CD4-positive, alpha-beta memory T cell (primary cell): ENCODE data around the gene TBC1D16. TPM values are rescaled to one million over a fixed set of nuclear protein-coding genes. Genes with fewer than 3 reads are reported as not detected.

ENCODE experiments used
- CTCF ChIA-PET: fragments of 350-600 bp; sonication (Branson Sonifier 250); formaldehyde crosslinking; loops from one replicate; lab custom pipeline; 2021; ENCODE audit warnings: inconsistent platforms; ENCODE audit not compliant: partially characterized antibody; lab: Charles Lee
- POLR2A ChIA-PET: fragments of 350-600 bp; sonication (Branson Sonifier 250); formaldehyde crosslinking; loops from one replicate; lab custom pipeline; 2021; ENCODE audit not compliant: partially characterized antibody; lab: Charles Lee
- DNase-seq, 5 donors: peaks; one replicate each; pipeline versions ENCODE4 v3.0.0 to v3.0.0-alpha.2; 2020 to 2022; ENCODE audit warnings: mixed read lengths in 1 of 5
- H3K27ac ChIP-seq: one replicate; pipeline ENCODE4 v1.7.0; 2013; ENCODE audit warnings: low read depth, low read length
- H3K27me3 ChIP-seq: 2 replicates; pipeline ENCODE4 v1.7.0; 2013; ENCODE audit warnings: mild to moderate bottlenecking, low read length, moderate library complexity; ENCODE audit not compliant: insufficient read depth
- H3K36me3 ChIP-seq: 2 replicates; pipeline ENCODE4 v1.7.0; 2013; ENCODE audit warnings: mild to moderate bottlenecking, low read length, moderate library complexity; ENCODE audit not compliant: insufficient read depth
- H3K4me1 ChIP-seq: 2 replicates; pipeline ENCODE4 v1.7.0; 2013; ENCODE audit warnings: mild to moderate bottlenecking, low read length, moderate library complexity; ENCODE audit not compliant: insufficient read depth
- H3K4me3 ChIP-seq, 2 donors: one replicate each; pipeline ENCODE4 v1.7.0; 2013; ENCODE audit warnings: low read length in 2 of 2, mild to moderate bottlenecking in 1 of 2
- H3K9me3 ChIP-seq, 2 donors: one replicate each; pipeline ENCODE4 v1.7.0; 2013; ENCODE audit warnings: low read length in 2 of 2, control low read depth in 1 of 2; ENCODE audit not compliant: control insufficient read depth in 1 of 2
- H3K27ac Mint-ChIP-seq, 7 donors: one replicate each; pipeline ENCODE4 v1.8.0; 2020 to 2021; ENCODE audit warnings: mixed read lengths in 7 of 7, mild to moderate bottlenecking in 6 of 7, inconsistent platforms in 3 of 7, moderate library complexity in 3 of 7
- H3K27me3 Mint-ChIP-seq, 2 donors: one replicate each; pipeline ENCODE4 v1.8.0; 2020 to 2021; ENCODE audit warnings: mixed read lengths in 2 of 2
- H3K36me3 Mint-ChIP-seq, 2 donors: one replicate each; pipeline ENCODE4 v1.8.0; 2020 to 2021; ENCODE audit warnings: mixed read lengths in 2 of 2, inconsistent platforms in 1 of 2, mild to moderate bottlenecking in 1 of 2
- H3K4me1 Mint-ChIP-seq, 4 donors: one replicate each; pipeline ENCODE4 v1.8.0; 2020 to 2021; ENCODE audit warnings: mixed read lengths in 4 of 4, mild to moderate bottlenecking in 1 of 4
- H3K4me3 Mint-ChIP-seq, 8 donors: one replicate each; pipeline ENCODE4 v1.8.0; 2020 to 2021; ENCODE audit warnings: mixed read lengths in 8 of 8, mild to moderate bottlenecking in 7 of 8, moderate library complexity in 6 of 8, inconsistent platforms in 3 of 8
- H3K9me3 Mint-ChIP-seq, 8 donors: one replicate each; pipeline ENCODE4 v1.8.0; 2020 to 2021; ENCODE audit warnings: mixed read lengths in 8 of 8, mild to moderate bottlenecking in 5 of 8, inconsistent platforms in 3 of 8, moderate library complexity in 1 of 8
- intact Hi-C: fragments of 100-400 bp; cut with micrococcal nuclease; formaldehyde crosslinking; loops from one replicate; pipeline ENCODE4 v1.15.1; 2023
- polyA plus RNA-seq, 2 donors: library from polyadenylated mRNA; unstranded; fragments of 300-500 nt; fragmentation: Illumina TruSeq; gene quantifications; one replicate each; pipeline ENCODE4 v1.2.3, GENCODE V29; 2021
- total RNA-seq, 2 experiments: library from RNA; stranded (reverse); gene quantifications; one replicate each; pipeline ENCODE4 v1.2.3, GENCODE V29; 2021

TBC1D16 gene
- total and polyA plus RNA-seq, 4 experiments from 2014 or later, result 1.2 to 1.8 (median 1.3) TPM; not detected in 1

DNA sequence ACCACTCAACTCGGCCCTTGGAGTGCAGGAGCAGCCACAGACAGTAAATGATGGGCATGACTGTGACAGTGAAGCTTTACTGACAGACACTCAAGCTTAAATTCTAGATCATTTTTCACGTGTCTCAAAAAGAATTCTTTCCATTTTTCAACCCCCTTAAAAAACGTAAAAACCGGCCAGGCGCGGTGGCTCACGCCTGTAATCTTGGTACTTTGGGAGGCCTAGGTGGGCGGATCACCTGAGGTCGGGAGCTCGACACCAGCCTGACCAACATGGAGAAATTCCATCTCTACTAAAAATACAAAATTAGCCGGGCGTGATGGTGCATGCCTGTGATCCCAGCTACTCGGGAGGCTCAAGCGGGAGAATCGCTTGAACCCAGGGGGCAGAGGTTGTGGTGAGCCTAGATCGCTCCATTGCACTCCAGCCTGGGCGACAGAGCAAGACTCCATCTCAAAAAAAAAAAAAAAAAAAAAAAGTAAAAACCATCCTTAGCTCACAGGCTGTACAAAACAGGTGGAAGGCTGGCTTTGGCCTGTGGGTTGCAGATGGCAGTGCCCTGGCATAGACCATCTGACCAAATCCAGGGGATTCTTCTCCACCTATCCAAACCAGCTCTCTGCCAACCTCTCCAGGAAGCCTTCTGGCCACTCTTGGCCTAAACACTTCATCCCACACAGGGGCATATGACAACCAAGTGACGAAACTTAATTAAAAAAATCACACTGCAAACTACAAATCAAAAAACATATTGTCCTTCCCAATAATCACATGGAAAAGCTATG, 18.3 kb downstream of the TBC1D16 start:
- Histone ChIP-seq H3K27ac (no peak overlapping the region), H3K4me1 (no peaks in the 10 kb centered on the region), H3K9me3 (no peaks in the 10 kb centered on the region), H3K27me3 (no peaks in the 10 kb centered on the region), H3K36me3 (no peaks in the 10 kb centered on the region), H3K4me3 (no peak overlapping the region)
- Mint-ChIP-seq H3K4me3 (no peak overlapping the region), H3K4me1 (peaks cover 0 to 1% (median 0%) of the 10 kb centered on the region in 4 donors), H3K9me3 (no peaks in the 10 kb centered on the region), H3K27ac (no peak overlapping the region), H3K36me3 (no peaks in the 10 kb centered on the region), H3K27me3 (no peaks in the 10 kb centered on the region)
- intact Hi-C loops, result no loop called here
- ChIA-PET CTCF (interaction anchor here (2.0 kb wide), 1 partner anchor 9 kb away, joined by 13 read pairs; no protein-coding TSS in a partner anchor), POLR2A (no interaction called here)
- no peak for DNase-seq

DNA sequence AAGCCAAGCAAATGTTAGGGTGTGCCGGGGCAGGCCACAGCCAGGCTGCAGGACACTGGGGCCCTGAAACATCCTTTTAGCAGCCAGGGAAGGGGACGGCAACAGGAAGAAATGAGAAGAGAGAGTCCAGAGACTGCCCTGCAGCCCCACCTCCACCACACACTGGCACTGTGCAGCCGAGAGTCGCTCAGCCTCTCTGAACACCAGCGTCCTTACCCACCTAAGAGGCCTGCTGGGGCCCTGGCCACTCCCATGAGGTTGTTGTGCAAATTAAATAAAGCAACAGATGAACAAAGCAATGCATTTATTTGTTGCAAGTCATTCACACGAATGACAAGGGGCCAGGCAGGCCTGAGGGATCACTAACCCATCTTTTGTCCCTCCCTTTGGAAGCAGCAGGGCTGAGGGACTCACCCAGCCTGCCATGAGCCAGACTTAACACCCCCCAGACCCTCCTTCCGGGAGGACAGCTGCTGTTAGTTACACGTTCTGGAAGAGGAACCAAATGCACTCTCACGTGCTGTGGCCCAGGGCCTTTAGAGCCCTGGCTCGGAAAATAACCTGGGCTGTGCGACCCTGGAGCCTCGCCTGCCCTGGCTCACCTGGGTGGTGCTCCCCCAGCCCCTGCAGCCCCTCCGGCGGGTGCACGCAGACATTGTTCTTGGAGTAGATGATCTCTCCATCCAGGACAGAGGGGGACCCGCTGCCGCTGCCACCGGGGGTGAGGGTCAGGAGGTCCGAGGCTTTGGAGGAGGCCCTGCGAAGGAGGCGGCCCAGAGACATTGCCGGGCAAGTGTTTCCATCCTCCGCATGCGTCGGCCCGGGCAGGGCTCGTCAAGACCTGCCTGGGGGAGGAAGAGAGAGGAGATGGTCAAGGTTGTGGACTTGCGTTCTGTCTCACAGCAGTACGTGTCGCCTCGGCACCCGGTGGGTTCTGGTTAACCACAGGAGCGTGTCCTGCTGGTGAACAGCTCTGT, 22.6 kb downstream of the TBC1D16 start:
- intact Hi-C loops, result no loop called here
- ChIA-PET CTCF (interaction anchor here (0.8 kb wide), 1 partner anchor 8 kb away, joined by 3 read pairs; no protein-coding TSS in a partner anchor), POLR2A (no interaction called here)
- Mint-ChIP-seq H3K36me3 (no peaks in the 10 kb centered on the region), H3K4me3 (no peak overlapping the region), H3K4me1 (peaks cover 0 to 6% (median 2%) of the 10 kb centered on the region in 4 donors), H3K9me3 (no peaks in the 10 kb centered on the region), H3K27me3 (no peaks in the 10 kb centered on the region), H3K27ac (no peak overlapping the region)
- Histone ChIP-seq H3K9me3 (no peaks in the 10 kb centered on the region), H3K36me3 (no peaks in the 10 kb centered on the region), H3K27me3 (no peaks in the 10 kb centered on the region), H3K4me1 (no peaks in the 10 kb centered on the region), H3K27ac (no peak overlapping the region), H3K4me3 (no peak overlapping the region)
- no peak for DNase-seq

DNA sequence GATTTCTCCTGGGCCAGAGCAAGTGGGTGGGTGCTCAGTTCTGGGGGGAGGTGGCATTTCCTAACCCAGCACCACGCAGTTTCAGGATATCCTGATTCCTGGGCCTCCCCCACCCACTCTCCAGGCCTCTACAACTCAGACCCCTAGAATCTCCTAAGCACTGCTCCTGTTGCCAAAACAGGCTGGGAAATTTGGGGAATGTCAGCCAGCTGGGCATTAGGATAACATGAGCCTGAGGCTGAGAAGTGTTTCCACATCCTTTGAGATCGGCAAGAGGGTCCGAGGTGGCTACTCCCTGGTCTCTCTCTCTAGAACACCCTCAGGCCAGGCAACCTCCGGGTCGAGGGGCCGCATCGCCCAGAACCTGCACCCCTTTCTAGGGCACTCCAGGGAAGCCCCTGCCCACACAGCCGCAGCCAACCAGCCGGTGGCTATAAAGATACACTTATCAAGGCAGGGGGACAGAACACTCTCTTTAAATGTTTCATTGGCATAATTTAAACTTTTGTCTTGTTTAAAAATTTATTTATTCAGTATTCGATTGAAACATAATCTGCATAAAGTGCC, 23.6 kb downstream of the TBC1D16 start:
- H3K27ac ChIP-seq, result no peak overlapping the region
- no peaks in the 10 kb centered on the region for H3K27me3 Mint-ChIP-seq
- no peak overlapping the region for H3K27ac Mint-ChIP-seq
- no peaks in the 10 kb centered on the region for H3K27me3 ChIP-seq
- ChIA-PET CTCF (no interaction called here), POLR2A (no interaction called here)
- no peaks in the 10 kb centered on the region for H3K36me3 Mint-ChIP-seq
- no peak for DNase-seq
- intact Hi-C loops, result no loop called here
- no peak overlapping the region for H3K4me3 ChIP-seq
- H3K9me3 Mint-ChIP-seq, result no peaks in the 10 kb centered on the region
- H3K9me3 ChIP-seq, result no peaks in the 10 kb centered on the region
- no peaks in the 10 kb centered on the region for H3K4me1 ChIP-seq
- H3K4me1 Mint-ChIP-seq, result peaks cover 0 to 6% (median 2%) of the 10 kb centered on the region in 4 donors
- H3K36me3 ChIP-seq, result no peaks in the 10 kb centered on the region
- no peak overlapping the region for H3K4me3 Mint-ChIP-seq

DNA sequence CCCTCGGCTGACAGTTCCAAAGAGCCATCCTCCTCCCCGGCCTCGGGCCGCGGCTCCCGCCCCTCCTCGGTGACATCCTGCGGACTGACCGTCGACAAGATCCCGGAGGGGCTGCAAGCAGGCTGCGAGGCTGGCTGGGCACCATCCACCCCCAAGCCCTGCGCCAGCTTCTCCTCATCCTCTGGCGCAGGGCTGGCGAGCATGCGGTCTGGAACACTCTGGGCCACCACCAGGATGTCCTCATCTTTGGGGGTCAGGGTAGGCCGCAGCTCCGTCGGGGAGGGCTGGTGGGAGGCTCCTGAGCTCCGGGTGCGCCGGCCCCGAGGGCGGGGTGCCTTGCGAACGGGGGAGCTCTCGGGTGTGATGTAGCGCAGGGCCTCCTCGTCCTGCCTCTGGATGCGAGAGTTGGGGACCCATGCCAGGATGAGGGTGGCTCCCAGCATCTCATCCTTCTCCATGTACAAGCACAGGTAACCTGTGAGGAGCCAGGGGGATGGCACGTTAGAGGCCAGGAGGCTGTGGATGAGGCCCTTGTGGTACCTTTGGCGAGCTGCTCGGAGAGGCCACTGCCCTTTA, 25.3 kb downstream of the TBC1D16 start:
- Mint-ChIP-seq H3K4me3 (no peak overlapping the region), H3K4me1 (peaks cover 1 to 14% (median 6%) of the 10 kb centered on the region in 4 donors), H3K27ac (no peak overlapping the region), H3K36me3 (no peaks in the 10 kb centered on the region), H3K27me3 (no peaks in the 10 kb centered on the region), H3K9me3 (no peaks in the 10 kb centered on the region)
- intact Hi-C loops, result no loop called here
- Histone ChIP-seq H3K27me3 (no peaks in the 10 kb centered on the region), H3K27ac (no peak overlapping the region), H3K4me1 (peaks cover 6% of the 10 kb centered on the region), H3K4me3 (no peak overlapping the region), H3K36me3 (no peaks in the 10 kb centered on the region), H3K9me3 (no peaks in the 10 kb centered on the region)
- CTCF ChIA-PET, result interaction anchor here (1.0 to 3.8 kb wide), 4 partner anchors 11 to 271 kb away, joined by 3 to 41 read pairs (median 4); no protein-coding TSS in a partner anchor
- no peak for DNase-seq
- POLR2A ChIA-PET, result no interaction called here

DNA sequence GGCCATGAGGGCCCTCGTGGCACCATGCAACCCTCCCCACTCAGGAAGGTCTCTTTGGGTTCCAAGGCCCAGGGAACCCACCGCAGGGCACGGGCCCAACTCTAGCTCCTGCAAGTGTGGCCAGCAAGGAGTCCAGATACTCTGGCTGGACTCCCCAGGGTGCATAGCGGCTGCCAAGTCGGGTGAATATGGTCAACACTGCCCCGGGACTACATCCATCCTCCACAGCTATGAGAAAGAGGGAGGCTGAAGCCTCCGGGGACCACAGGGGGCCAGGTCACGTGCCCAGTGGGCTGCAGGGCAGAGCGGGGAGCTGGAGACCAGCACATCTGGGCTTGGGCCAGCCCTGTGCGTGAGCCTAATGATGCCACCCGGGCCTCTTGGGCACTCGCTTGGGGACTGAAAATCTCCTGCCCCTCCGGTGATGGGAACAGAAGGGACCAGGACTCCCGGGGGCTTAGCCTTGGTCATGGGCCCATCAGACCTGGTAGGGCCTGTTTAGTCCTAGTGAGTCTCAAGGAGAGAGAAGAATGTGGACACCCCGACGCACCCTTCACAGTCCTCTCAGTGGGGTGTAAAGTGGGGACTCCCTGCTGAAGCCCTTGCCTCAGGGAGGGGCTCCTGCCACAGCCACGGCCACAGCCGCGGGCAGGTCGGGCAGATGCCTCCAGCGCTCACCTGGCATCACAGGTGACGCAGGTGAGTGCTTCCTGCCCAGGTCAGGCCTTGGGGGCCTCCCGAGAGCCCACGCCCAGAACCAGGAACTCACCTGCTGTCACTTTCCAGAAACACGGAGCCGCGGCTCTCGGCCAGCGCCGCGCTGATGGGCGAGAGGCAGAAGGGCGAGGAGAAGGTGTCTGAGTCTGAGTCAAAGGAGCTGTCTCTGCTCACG, 26.0 kb downstream of the TBC1D16 start:
- Histone ChIP-seq H3K27ac (no peak overlapping the region), H3K27me3 (no peaks in the 10 kb centered on the region), H3K9me3 (no peaks in the 10 kb centered on the region), H3K36me3 (no peaks in the 10 kb centered on the region), H3K4me1 (peaks cover 6% of the 10 kb centered on the region), H3K4me3 (no peak overlapping the region)
- ChIA-PET POLR2A (interaction anchor here (1.4 kb wide), 1 partner anchor 16 kb away, joined by 4 read pairs; no protein-coding TSS in a partner anchor), CTCF (interaction anchor here (1.8 to 3.8 kb wide), 8 partner anchors 8 to 220 kb away, joined by 5 to 41 read pairs (median 8); no protein-coding TSS in a partner anchor)
- H3K36me3 Mint-ChIP-seq, result no peaks in the 10 kb centered on the region
- no peak overlapping the region for H3K4me3 Mint-ChIP-seq
- H3K27ac Mint-ChIP-seq, result no peak overlapping the region
- no peaks in the 10 kb centered on the region for H3K27me3 Mint-ChIP-seq
- H3K9me3 Mint-ChIP-seq, result no peaks in the 10 kb centered on the region
- H3K4me1 Mint-ChIP-seq, result peaks cover 1 to 14% (median 6%) of the 10 kb centered on the region in 4 donors
- DNase-seq, result no peak
- intact Hi-C loops, result loop anchor here (10.0 kb wide), 1 partner anchor 75 kb away; no protein-coding TSS in a partner anchor

DNA sequence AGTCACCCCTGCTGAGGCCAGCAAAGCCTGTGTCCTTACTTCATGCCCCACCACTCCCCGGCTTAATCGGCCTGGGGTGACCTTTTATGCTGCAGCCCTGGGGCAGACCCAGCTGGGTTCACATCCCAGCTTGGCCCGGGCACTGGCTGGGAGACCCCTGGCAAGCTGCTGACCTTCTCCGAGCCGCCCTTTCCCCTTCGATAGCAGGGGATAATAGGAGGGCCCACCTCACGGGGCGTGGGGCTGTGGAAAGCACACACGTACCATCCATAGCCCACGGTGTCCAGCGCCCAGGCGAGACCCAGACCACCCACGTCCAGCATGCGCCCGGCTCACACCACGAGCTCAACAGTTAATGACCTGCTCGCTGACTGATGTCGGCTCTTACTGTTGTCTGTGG, 26.8 kb downstream of the TBC1D16 start:
- no peak overlapping the region for H3K27ac Mint-ChIP-seq
- no peaks in the 10 kb centered on the region for H3K36me3 Mint-ChIP-seq
- Histone ChIP-seq H3K4me1 (peaks cover 6% of the 10 kb centered on the region), H3K27ac (no peak overlapping the region), H3K9me3 (no peaks in the 10 kb centered on the region), H3K36me3 (no peaks in the 10 kb centered on the region), H3K27me3 (no peaks in the 10 kb centered on the region), H3K4me3 (no peak overlapping the region)
- ChIA-PET POLR2A (interaction anchor here (1.4 to 1.6 kb wide), 2 partner anchors 12 to 15 kb away, joined by 4 to 12 read pairs; no protein-coding TSS in a partner anchor), CTCF (interaction anchor here (0.9 to 3.8 kb wide), 12 partner anchors 8 to 220 kb away, joined by 3 to 41 read pairs (median 8); no protein-coding TSS in a partner anchor)
- H3K4me3 Mint-ChIP-seq, result no peak overlapping the region
- no peak for DNase-seq
- peaks cover 1 to 14% (median 6%) of the 10 kb centered on the region in 4 donors for H3K4me1 Mint-ChIP-seq
- intact Hi-C loops, result loop anchor here (10.0 kb wide), 1 partner anchor 76 kb away; no protein-coding TSS in a partner anchor
- no peaks in the 10 kb centered on the region for H3K9me3 Mint-ChIP-seq
- H3K27me3 Mint-ChIP-seq, result no peaks in the 10 kb centered on the region
